Spleen (tissue), 11 donors: ENCODE results near the gene CISH. TPM values are rescaled to one million over a fixed set of nuclear protein-coding genes. Genes with fewer than 3 reads are reported as not detected.

Source experiments
- DNase-seq: peaks from one replicate; pipeline ENCODE4 v3.0.0-alpha.2; 2020
- H3K27ac ChIP-seq, 8 donors: fragments of 200-600 bp; sonication (generic) in 7 of 8; 1 replicate in 4 of 8; 2 replicates in 4 of 8; pipeline versions ENCODE4 v1.5.0 to v1.8.0; 2016 to 2021; ENCODE audit warnings: inconsistent platforms in 4 of 8, mild to moderate bottlenecking in 4 of 8, moderate library complexity in 1 of 8
- H3K27me3 ChIP-seq, 7 donors: fragments of 200-600 bp; sonication (generic) in 6 of 7; replicated peaks in 1 of 7; 1 replicate in 4 of 7; 2 replicates in 3 of 7; pipeline versions ENCODE4 v1.5.0 to v1.8.0; 2016 to 2021; ENCODE audit warnings: inconsistent platforms in 3 of 7, mild to moderate bottlenecking in 1 of 7
- H3K36me3 ChIP-seq, 6 donors: fragments of 200-600 bp; sonication (generic) in 5 of 6; 1 replicate in 4 of 6; 2 replicates in 2 of 6; pipeline versions ENCODE4 v1.5.0 to v1.8.0; 2016 to 2021; ENCODE audit warnings: inconsistent platforms in 2 of 6
- H3K4me1 ChIP-seq, 6 donors: fragments of 200-600 bp; sonication (generic) in 5 of 6; 1 replicate in 3 of 6; 2 replicates in 3 of 6; pipeline versions ENCODE4 v1.5.0 to v1.8.0; 2016 to 2021; ENCODE audit warnings: inconsistent platforms in 3 of 6
- H3K4me3 ChIP-seq, 8 donors: fragments of 200-600 bp; sonication (generic) in 7 of 8; 1 replicate in 4 of 8; 2 replicates in 4 of 8; pipeline versions ENCODE4 v1.5.0 to v1.8.0; 2016 to 2021; ENCODE audit warnings: inconsistent platforms in 4 of 8, mild to moderate bottlenecking in 4 of 8, moderate library complexity in 2 of 8
- H3K9me3 ChIP-seq, 8 donors: fragments of 200-600 bp; sonication (generic) in 7 of 8; 1 replicate in 4 of 8; 2 replicates in 4 of 8; pipeline versions ENCODE4 v1.5.0 to v1.8.0; 2016 to 2021; ENCODE audit warnings: inconsistent platforms in 4 of 8
- CTCF ChIP-seq, 11 experiments: fragments of 200-600 bp in 7 of 11; fragments of 450-650 bp in 4 of 11; sonication (generic) in 4 of 11; IDR thresholded peaks in 8 of 11; conservative IDR thresholded peaks in 3 of 11; 1 replicate in 7 of 11; 2 replicates in 4 of 11; pipeline versions ENCODE4 v1.4.0 to v1.8.0; 2016 to 2021; ENCODE audit warnings: antibody characterized with exemption in 11 of 11, inconsistent platforms in 4 of 11, mild to moderate bottlenecking in 1 of 11
- POLR2A ChIP-seq, 3 donors: fragments of 450-650 bp; IDR thresholded peaks; one replicate each; pipeline ENCODE4 v1.5.1; 2017; ENCODE audit warnings: antibody characterized with exemption in 3 of 3, mild to moderate bottlenecking in 1 of 3
- POLR2AphosphoS5 ChIP-seq, 3 donors: sonication (generic); formaldehyde crosslinking; IDR thresholded peaks; one replicate each; pipeline ENCODE4 v1.5.1; 2017; ENCODE audit warnings: antibody characterized with exemption in 3 of 3
- WGBS, 5 donors: extraction: QIAGEN DNeasy Blood & Tissue Kit in 3 of 5; methylation state at CpG; one replicate each; pipeline versions ENCODE4 v1.1.5 to v1.1.7; 2013 to 2018; 5-methylcytosine and 5-hydroxymethylcytosine counted together
- intact Hi-C: fragments of 100-400 bp; cut with DNase I; formaldehyde crosslinking; loops from one replicate; pipeline ENCODE4 v1.15.0; 2023; ENCODE audit warnings: low total_unique reads
- polyA plus RNA-seq, 3 donors: library from polyadenylated mRNA; stranded (reverse); fragments of 200-250 nt; gene quantifications; one replicate each; pipeline ENCODE4 v1.2.1, GENCODE V29; 2013
- total RNA-seq, 7 donors: library from RNA; depleted of rRNA in 3 of 7; stranded (reverse); fragments of >200 nt in 3 of 7; fragmentation: NEBNext Ultra II Directional in 4 of 7; extraction: Animal tissue kit (Norgen Biotek cat#: 25700) in 4 of 7; gene quantifications; one replicate each; pipeline versions ENCODE4 v1.1.0 to v1.2.1, GENCODE V29; 2016 to 2021
- donor health status: healthy with polysubstance abuse.
- donor health status: DM: no; HTN: no; CAD: no; lungs with moderate emphysema.
- donor health status: DM: no; HTN: no; CAD: no.
- donor health status: Bipolar disorder and iron deficiency.
- donor health status: healthy.
- donor health status: DM: no; HTN: no; CAD: no.
- donor health status: DM: yes; HTN: yes; CAD: no.

CISH gene
- total and polyA plus RNA-seq, 10 donors = 2.9 to 23.6 (median 11.0) TPM

GRCh38 chr3:50568947-50569749 lies 42.4 kb downstream of the CISH start, which contains the start of gene HEMK1:
TSS of gene HEMK1 (plus strand) at chr3:50569522. CDS start at chr3:50571105, 1,583 bp downstream.
- Histone ChIP-seq H3K27me3 (no peaks in the 10 kb centered on the region), H3K4me1 (peaks cover 27 to 74% (median 63%) of the 10 kb centered on the region in 6 donors), H3K36me3 (peaks cover 0 to 24% (median 0%) of the 10 kb centered on the region in 6 donors), H3K9me3 (no peaks in the 10 kb centered on the region), H3K27ac (peak within 1 kb of the TSS; percentile 76 to 93 (median 91)), H3K4me3 (peak within 1 kb of the TSS; percentile 54 to 88 (median 78))
- peak in 4 of 11 experiments; percentile 8 to 36 (median 23) for TF ChIP-seq CTCF (IDR thresholded peaks at IDR 0.05 in 8 of 11, conservative IDR thresholded peaks at IDR 0.05 in 3 of 11)
- TF ChIP-seq POLR2AphosphoS5 (IDR thresholded peaks at IDR 0.05) = peak; percentile 93 to 96 (median 93)
- peak in 2 of 3 donors; percentile 22 to 55 for TF ChIP-seq POLR2A (IDR thresholded peaks at IDR 0.05)
- intact Hi-C loops = no loop called here
- peak; percentile 99 for DNase-seq
- WGBS, 5 donors = 0 to 1% (median 0%) methylated on average over 22 to 55 of the region's 55 CpGs

GRCh38 chr3:50567386-50568167 lies 44.0 kb downstream of the CISH start, which contains the start of gene C3orf18:
TSS of gene C3orf18 (minus strand) at chr3:50567747. CDS start at chr3:50565699, 2,048 bp downstream.
- no peaks in the 10 kb centered on the region for H3K9me3 ChIP-seq
- H3K4me1 ChIP-seq = peaks cover 27 to 59% (median 49%) of the 10 kb centered on the region in 6 donors
- peak within 1 kb of the TSS; percentile 27 to 93 (median 91) for H3K27ac ChIP-seq
- H3K27me3 ChIP-seq = no peaks in the 10 kb centered on the region
- WGBS, 5 donors = 1 to 5% (median 3%) methylated on average over 20 to 53 of the region's 53 CpGs
- TF ChIP-seq POLR2AphosphoS5 (IDR thresholded peaks at IDR 0.05) (peak; percentile 67 to 82 (median 79)), CTCF (IDR thresholded peaks at IDR 0.05 in 8 of 11, conservative IDR thresholded peaks at IDR 0.05 in 3 of 11) (peak in 2 of 11 experiments; percentile 17 to 26), POLR2A (IDR thresholded peaks at IDR 0.05) (no peak)
- H3K36me3 ChIP-seq = peaks cover 0 to 9% (median 0%) of the 10 kb centered on the region in 6 donors
- intact Hi-C loops = no loop called here
- DNase-seq = peak; percentile 98
- H3K4me3 ChIP-seq = peak within 1 kb of the TSS; percentile 60 to 88 (median 78)

GRCh38 chr3:50567011-50567385 lies 44.6 kb downstream of the CISH start:
- no peak for TF ChIP-seq POLR2A (IDR thresholded peaks at IDR 0.05)
- no peak for TF ChIP-seq POLR2AphosphoS5 (IDR thresholded peaks at IDR 0.05)
- TF ChIP-seq CTCF (IDR thresholded peaks at IDR 0.05 in 8 of 11, conservative IDR thresholded peaks at IDR 0.05 in 3 of 11) = no peak
- Histone ChIP-seq H3K27me3 (no peaks in the 10 kb centered on the region), H3K9me3 (no peaks in the 10 kb centered on the region), H3K4me3 (peak overlapping the region; percentile 32 to 79 (median 66)), H3K27ac (peak overlapping the region in 6 of 8 donors; percentile 29 to 93 (median 91)), H3K4me1 (peaks cover 22 to 53% (median 43%) of the 10 kb centered on the region in 6 donors), H3K36me3 (peaks cover 0 to 6% (median 0%) of the 10 kb centered on the region in 6 donors)
- 12 to 31% (median 23%) methylated on average over 10 to 11 of the region's 11 CpGs for WGBS, 5 donors
- DNase-seq = no peak
- intact Hi-C loops = no loop called here
